BE2C (cell line): ENCODE data around the gene TBC1D7.

ENCODE experiments used
- DNase-seq: peaks from one replicate; pipeline ENCODE4 v3.0.0-alpha.2; 2020
- H3K27me3 ChIP-seq: fragments of 250-450 bp; sonication (Bioruptor Pico); 2 replicates; pipeline ENCODE4 v1.5.1; 2020; ENCODE audit warnings: mild to moderate bottlenecking
- H3K36me3 ChIP-seq: fragments of 250-450 bp; sonication (Bioruptor Pico); 2 replicates; pipeline ENCODE4 v1.5.1; 2020; ENCODE audit warnings: mild to moderate bottlenecking
- H3K4me1 ChIP-seq: fragments of 250-450 bp; sonication (Bioruptor Pico); 2 replicates; pipeline ENCODE4 v1.5.1; 2020
- H3K4me3 ChIP-seq: 2 replicates; pipeline ENCODE4 v1.5.1; 2011; ENCODE audit warnings: low read depth, low read length
- H3K9me3 ChIP-seq: fragments of 250-450 bp; sonication (Bioruptor Pico); 2 replicates; pipeline ENCODE4 v1.5.1; 2020
- TF ChIP-seq, protein P1 (sequence below): IDR thresholded peaks from 2 replicates; pipeline ENCODE4 v1.5.1; 2012; ENCODE audit warnings: mild to moderate bottlenecking, low read depth, low read length

TBC1D7 gene

DNA sequence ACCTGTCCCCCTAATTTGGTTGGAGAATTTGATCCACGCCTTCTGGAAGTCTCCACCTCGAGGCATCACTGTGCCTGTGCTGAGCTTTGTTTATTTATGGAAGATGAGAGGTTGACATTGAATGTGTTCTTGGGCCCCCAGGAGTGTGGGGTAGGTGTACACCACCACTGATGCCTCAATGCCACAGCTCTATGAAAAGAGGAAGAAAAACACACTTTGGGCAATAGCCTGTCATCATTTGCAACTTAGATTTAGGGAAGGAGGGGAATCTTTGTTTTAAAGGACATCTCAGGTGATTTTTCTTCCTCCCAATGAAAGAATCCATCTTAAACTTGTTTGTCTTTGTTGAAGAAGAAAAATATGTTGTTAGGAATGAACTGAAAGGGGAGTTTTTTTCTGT is 42.6 kb downstream of the TBC1D7 start:
- TF ChIP-seq, protein P1, sequence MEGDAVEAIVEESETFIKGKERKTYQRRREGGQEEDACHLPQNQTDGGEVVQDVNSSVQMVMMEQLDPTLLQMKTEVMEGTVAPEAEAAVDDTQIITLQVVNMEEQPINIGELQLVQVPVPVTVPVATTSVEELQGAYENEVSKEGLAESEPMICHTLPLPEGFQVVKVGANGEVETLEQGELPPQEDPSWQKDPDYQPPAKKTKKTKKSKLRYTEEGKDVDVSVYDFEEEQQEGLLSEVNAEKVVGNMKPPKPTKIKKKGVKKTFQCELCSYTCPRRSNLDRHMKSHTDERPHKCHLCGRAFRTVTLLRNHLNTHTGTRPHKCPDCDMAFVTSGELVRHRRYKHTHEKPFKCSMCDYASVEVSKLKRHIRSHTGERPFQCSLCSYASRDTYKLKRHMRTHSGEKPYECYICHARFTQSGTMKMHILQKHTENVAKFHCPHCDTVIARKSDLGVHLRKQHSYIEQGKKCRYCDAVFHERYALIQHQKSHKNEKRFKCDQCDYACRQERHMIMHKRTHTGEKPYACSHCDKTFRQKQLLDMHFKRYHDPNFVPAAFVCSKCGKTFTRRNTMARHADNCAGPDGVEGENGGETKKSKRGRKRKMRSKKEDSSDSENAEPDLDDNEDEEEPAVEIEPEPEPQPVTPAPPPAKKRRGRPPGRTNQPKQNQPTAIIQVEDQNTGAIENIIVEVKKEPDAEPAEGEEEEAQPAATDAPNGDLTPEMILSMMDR: no peak
- H3K36me3 ChIP-seq: no peaks in the 10 kb centered on the region
- H3K27me3 ChIP-seq: no peaks in the 10 kb centered on the region
- H3K4me3 ChIP-seq: no peak overlapping the region
- no peak for DNase-seq
- no peaks in the 10 kb centered on the region for H3K9me3 ChIP-seq
- no peaks in the 10 kb centered on the region for H3K4me1 ChIP-seq

DNA sequence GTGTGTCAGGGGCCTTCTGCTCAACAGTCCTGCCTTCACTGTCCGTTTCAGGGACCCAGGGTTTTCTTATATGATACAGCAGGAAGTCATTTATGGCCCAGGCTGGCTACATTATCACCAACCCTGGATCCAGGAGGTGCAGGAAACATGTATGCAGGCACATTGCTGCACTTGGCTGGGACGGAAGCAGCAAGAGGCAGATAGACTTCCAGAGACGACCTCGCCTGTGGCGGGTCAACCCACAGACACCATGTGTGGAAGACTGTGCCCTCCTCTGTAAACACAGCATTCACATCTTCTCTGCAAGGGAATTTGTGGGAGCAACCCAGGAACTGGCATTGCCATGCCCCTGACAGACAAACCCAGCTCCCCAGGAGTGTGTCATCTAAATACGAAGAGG is 43.7 kb downstream of the TBC1D7 start:
- Histone ChIP-seq H3K4me1 (no peaks in the 10 kb centered on the region), H3K9me3 (no peaks in the 10 kb centered on the region), H3K27me3 (no peaks in the 10 kb centered on the region), H3K36me3 (no peaks in the 10 kb centered on the region), H3K4me3 (no peak overlapping the region)
- DNase-seq: no peak
- TF ChIP-seq, protein P1: no peak

DNA sequence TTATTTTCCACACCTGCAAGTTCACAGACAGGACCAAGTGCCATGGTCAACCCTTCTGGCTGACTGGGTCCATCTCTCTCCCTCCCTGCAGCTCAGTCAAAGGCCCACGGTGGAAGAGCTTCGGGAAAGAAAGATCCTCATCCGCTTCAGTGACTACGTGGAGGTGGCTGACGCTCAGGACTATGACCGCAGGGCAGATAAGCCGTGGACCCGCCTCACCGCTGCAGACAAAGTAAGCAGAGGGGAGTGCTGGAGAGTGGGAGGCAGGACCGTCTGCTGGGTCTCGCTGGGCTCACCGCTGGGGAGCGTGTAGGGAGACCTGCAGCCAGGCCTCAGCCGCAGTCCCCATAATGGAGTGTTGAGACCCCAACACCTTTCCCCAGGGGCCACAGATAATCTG is 45.0 kb downstream of the TBC1D7 start:
- DNase-seq: no peak
- Histone ChIP-seq H3K4me3 (no peak overlapping the region), H3K36me3 (no peaks in the 10 kb centered on the region), H3K27me3 (no peaks in the 10 kb centered on the region), H3K9me3 (no peaks in the 10 kb centered on the region), H3K4me1 (no peaks in the 10 kb centered on the region)
- TF ChIP-seq, protein P1: no peak

DNA sequence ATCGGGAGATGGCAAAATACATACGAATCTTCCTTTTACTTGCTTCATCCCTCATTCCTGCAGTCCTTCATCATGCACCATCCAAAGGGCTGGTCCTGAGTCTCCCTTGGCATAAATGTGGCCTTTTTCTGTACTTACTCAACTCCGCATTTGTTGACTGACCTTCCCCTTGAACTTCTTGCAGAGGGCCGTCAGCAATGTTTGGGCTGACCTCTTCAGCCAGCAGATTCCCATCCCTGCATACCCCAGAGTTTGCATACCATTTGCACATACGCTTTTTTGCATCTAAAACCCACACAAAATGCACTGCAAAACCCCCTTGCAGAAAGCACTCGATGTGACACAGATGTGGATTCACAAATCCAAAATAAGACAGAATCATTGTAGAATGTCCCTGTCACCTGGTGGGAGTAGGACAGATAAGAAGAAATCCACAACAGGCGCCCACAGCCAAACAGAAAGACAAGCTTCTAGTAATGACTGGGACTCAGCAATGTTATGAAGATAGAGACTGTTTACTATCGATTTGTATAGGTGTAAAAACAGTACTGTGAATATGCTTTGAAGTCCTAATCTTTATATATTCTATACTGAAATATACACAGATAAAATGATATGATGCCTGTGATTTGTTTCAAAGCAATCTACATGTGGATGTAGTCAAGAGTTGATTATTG is 45.8 kb downstream of the TBC1D7 start:
- Histone ChIP-seq H3K36me3 (no peaks in the 10 kb centered on the region), H3K4me1 (no peaks in the 10 kb centered on the region), H3K4me3 (no peak overlapping the region), H3K27me3 (no peaks in the 10 kb centered on the region), H3K9me3 (no peaks in the 10 kb centered on the region)
- no peak for DNase-seq
- TF ChIP-seq, protein P1: no peak

DNA sequence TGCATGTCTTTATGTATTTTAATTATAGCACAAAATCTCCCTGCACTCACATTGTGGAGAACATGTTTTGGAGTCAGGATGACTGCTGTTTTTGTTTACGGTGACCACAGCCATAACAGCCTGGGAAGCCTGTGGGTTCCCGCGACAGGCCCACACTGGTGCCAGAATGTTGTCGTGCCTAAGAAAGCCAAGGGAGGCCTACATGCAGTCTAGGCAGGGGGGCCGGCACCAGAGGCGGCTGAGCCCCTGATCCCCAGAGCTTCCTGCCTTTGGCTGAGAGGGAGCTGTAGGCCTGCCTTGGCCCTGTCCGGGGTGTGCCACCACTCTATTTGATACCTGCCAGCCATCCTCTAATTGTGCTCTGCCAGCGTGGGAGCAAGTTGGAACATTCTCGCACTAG is 46.7 kb downstream of the TBC1D7 start:
- H3K36me3 ChIP-seq: no peaks in the 10 kb centered on the region
- no peak overlapping the region for H3K4me3 ChIP-seq
- H3K27me3 ChIP-seq: no peaks in the 10 kb centered on the region
- DNase-seq: no peak
- no peaks in the 10 kb centered on the region for H3K9me3 ChIP-seq
- TF ChIP-seq, protein P1: no peak
- H3K4me1 ChIP-seq: no peaks in the 10 kb centered on the region

DNA sequence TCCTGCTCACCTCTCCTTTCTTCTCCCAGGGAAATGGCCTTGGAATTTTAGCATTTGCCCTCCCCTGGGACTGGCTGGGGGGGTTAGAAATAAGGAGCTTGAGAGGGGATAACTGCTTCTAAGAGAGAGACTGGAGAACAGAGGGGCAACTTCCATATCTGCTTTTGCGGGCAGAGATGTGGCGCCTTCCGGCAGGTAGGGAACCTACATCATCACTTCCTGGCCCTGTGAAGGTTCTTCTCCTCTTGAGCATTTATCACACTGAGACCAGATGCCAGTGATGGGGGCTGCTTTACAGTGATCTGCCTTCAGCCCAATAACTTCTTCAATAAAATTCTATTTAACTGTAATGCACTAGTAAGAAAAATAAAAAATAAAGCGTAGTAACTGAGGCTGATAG is 48.1 kb downstream of the TBC1D7 start:
- H3K27me3 ChIP-seq: no peaks in the 10 kb centered on the region
- no peaks in the 10 kb centered on the region for H3K36me3 ChIP-seq
- TF ChIP-seq, protein P1: no peak
- no peak for DNase-seq
- H3K4me1 ChIP-seq: no peaks in the 10 kb centered on the region
- no peak overlapping the region for H3K4me3 ChIP-seq
- H3K9me3 ChIP-seq: no peaks in the 10 kb centered on the region
